DOHH2 (cell line): Measurements from ENCODE around the gene PAH.

Experiments used
- EZH2phosphoT487 ChIP-seq: fragments of 200-600 bp; sonication (generic); IDR thresholded peaks from 2 replicates; pipeline ENCODE4 v1.6.1; 2017; ENCODE audit warnings: borderline replicate concordance, mild to moderate bottlenecking, antibody characterized with exemption, low read length, moderate library complexity, mixed read lengths
- TF ChIP-seq, protein P1 (sequence below): fragments of 200-600 bp; sonication (generic); IDR thresholded peaks from one replicate; pipeline ENCODE4 v1.5.1; 2014; ENCODE audit warnings: antibody characterized with exemption, mild to moderate bottlenecking, low read depth, low read length; ENCODE audit not compliant: poor library complexity, severe bottlenecking

- TF ChIP-seq, protein P1, sequence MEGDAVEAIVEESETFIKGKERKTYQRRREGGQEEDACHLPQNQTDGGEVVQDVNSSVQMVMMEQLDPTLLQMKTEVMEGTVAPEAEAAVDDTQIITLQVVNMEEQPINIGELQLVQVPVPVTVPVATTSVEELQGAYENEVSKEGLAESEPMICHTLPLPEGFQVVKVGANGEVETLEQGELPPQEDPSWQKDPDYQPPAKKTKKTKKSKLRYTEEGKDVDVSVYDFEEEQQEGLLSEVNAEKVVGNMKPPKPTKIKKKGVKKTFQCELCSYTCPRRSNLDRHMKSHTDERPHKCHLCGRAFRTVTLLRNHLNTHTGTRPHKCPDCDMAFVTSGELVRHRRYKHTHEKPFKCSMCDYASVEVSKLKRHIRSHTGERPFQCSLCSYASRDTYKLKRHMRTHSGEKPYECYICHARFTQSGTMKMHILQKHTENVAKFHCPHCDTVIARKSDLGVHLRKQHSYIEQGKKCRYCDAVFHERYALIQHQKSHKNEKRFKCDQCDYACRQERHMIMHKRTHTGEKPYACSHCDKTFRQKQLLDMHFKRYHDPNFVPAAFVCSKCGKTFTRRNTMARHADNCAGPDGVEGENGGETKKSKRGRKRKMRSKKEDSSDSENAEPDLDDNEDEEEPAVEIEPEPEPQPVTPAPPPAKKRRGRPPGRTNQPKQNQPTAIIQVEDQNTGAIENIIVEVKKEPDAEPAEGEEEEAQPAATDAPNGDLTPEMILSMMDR, result no peak
- TF ChIP-seq EZH2phosphoT487, result no peak
Measured at GRCh38 chr12:102800565-102800964, 116.5 kb downstream of the PAH start.
